PC-9 (cell line): Measurements from ENCODE around the gene RNF38.

ENCODE experiments used
- EZH2 ChIP-seq: fragments of 200-600 bp; sonication (generic); IDR thresholded peaks from 2 replicates; pipeline ENCODE4 v1.8.0; 2017; ENCODE audit warnings: antibody characterized with exemption, low read depth
- TF ChIP-seq, protein P1 (sequence below): fragments of 200-600 bp; sonication (generic); conservative IDR thresholded peaks from 2 replicates; pipeline ENCODE4 v1.6.1; 2017; ENCODE audit warnings: mixed run types, antibody characterized with exemption, mild to moderate bottlenecking, moderate library complexity

DNA sequence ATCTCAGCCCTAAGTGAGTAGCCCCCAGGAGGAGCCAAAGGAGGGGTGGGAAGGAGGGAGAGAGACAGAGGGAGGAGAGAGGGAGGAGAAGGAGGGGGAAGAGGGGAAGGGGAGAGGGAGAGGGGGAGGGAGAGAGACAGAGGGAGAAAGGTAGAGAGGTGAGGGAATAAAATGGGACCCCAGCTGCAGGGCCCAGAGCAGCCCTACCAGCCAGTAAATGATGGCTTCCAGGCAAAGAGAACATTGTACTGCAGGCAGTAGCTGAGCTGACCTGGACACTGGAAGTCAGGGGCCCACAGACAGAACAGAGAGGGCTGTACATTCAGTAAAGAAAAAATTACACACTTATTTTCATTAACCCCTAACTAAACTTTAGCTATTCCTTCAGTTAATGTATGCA is 84.0 kb downstream of the RNF38 start:
- TF ChIP-seq, protein P1, sequence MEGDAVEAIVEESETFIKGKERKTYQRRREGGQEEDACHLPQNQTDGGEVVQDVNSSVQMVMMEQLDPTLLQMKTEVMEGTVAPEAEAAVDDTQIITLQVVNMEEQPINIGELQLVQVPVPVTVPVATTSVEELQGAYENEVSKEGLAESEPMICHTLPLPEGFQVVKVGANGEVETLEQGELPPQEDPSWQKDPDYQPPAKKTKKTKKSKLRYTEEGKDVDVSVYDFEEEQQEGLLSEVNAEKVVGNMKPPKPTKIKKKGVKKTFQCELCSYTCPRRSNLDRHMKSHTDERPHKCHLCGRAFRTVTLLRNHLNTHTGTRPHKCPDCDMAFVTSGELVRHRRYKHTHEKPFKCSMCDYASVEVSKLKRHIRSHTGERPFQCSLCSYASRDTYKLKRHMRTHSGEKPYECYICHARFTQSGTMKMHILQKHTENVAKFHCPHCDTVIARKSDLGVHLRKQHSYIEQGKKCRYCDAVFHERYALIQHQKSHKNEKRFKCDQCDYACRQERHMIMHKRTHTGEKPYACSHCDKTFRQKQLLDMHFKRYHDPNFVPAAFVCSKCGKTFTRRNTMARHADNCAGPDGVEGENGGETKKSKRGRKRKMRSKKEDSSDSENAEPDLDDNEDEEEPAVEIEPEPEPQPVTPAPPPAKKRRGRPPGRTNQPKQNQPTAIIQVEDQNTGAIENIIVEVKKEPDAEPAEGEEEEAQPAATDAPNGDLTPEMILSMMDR = no peak
- TF ChIP-seq EZH2 = no peak
